NT2/D1 (cell line): ENCODE data around the gene MYLK.
A peak's percentile ranks its signal among the peaks of the same experiment; 100 is the strongest.

ENCODE experiments used
- DNase-seq: peaks from one replicate; pipeline ENCODE4 v3.0.0-alpha.2; 2011; ENCODE audit warnings: low read depth, low spot score
- H3K27me3 ChIP-seq: 2 replicates; pipeline ENCODE4 v1.6.0; 2011; ENCODE audit warnings: mild to moderate bottlenecking; ENCODE audit not compliant: insufficient read length, insufficient read depth
- H3K36me3 ChIP-seq: 2 replicates; pipeline ENCODE4 v1.6.1; 2011; ENCODE audit warnings: mild to moderate bottlenecking, low read length, mixed read lengths; ENCODE audit not compliant: insufficient read depth, insufficient read length
- H3K4me1 ChIP-seq: 2 replicates; pipeline ENCODE4 v1.5.1; 2011; ENCODE audit not compliant: insufficient read depth, insufficient read length
- H3K4me3 ChIP-seq: 2 replicates; pipeline ENCODE4 v1.5.1; 2011; ENCODE audit warnings: low read depth; ENCODE audit not compliant: insufficient read length
- H3K9ac ChIP-seq: 2 replicates; pipeline ENCODE4 v1.6.0; 2011; ENCODE audit warnings: low read depth; ENCODE audit not compliant: insufficient read length
- H3K9me3 ChIP-seq: 2 replicates; pipeline ENCODE4 v1.5.1; 2011; ENCODE audit warnings: mild to moderate bottlenecking, low read length; ENCODE audit not compliant: insufficient read depth
- SUZ12 ChIP-seq: IDR thresholded peaks from 2 replicates; pipeline ENCODE4 v1.6.1; 2011; ENCODE audit not compliant: insufficient read length, insufficient read depth; ENCODE audit errors: extremely low read depth
- YY1 ChIP-seq: IDR thresholded peaks from 2 replicates; pipeline ENCODE4 v1.6.1; 2011; ENCODE audit not compliant: insufficient read length, insufficient read depth
- ZNF274 ChIP-seq: IDR thresholded peaks from 2 replicates; pipeline ENCODE4 v1.6.1; 2011; ENCODE audit warnings: mild to moderate bottlenecking, low read depth, low read length

MYLK gene

GRCh38 chr3:123883701-123884202 lies 380 bp downstream of the MYLK start:
- H3K27me3 ChIP-seq, result peaks cover 11% of the 10 kb centered on the region
- no peak for TF ChIP-seq YY1
- TF ChIP-seq SUZ12, result no peak
- no peak for TF ChIP-seq ZNF274
- DNase-seq, result no peak
- peak overlapping the region; percentile 66 for H3K4me3 ChIP-seq
- no peaks in the 10 kb centered on the region for H3K36me3 ChIP-seq
- peak overlapping the region; percentile 83 for H3K9ac ChIP-seq
- no peaks in the 10 kb centered on the region for H3K4me1 ChIP-seq
- peaks cover 15% of the 10 kb centered on the region for H3K9me3 ChIP-seq

- peak overlapping the region; percentile 66 for H3K4me3 ChIP-seq
- H3K27me3 ChIP-seq, result peaks cover 11% of the 10 kb centered on the region
- peaks cover 10% of the 10 kb centered on the region; the same call in 1 of the 2 replicates for H3K9me3 ChIP-seq
- no peak for DNase-seq
- TF ChIP-seq YY1 (no peak), ZNF274 (no peak), SUZ12 (no peak)
- peak overlapping the region; percentile 83 for H3K9ac ChIP-seq
- H3K36me3 ChIP-seq, result no peaks in the 10 kb centered on the region
- H3K4me1 ChIP-seq, result no peaks in the 10 kb centered on the region
Observed at GRCh38 chr3:123883111-123883510, 1.0 kb downstream of the MYLK start.

GRCh38 chr3:123881771-123882170 lies 2.4 kb downstream of the MYLK start:
- H3K4me3 ChIP-seq, result no peak overlapping the region
- peaks cover 11% of the 10 kb centered on the region for H3K27me3 ChIP-seq
- no peaks in the 10 kb centered on the region for H3K9me3 ChIP-seq
- no peak for DNase-seq
- TF ChIP-seq ZNF274 (no peak), YY1 (no peak), SUZ12 (no peak)
- no peaks in the 10 kb centered on the region for H3K4me1 ChIP-seq
- no peak overlapping the region for H3K9ac ChIP-seq
- no peaks in the 10 kb centered on the region for H3K36me3 ChIP-seq

GRCh38 chr3:123880998-123881561 lies 3.1 kb downstream of the MYLK start:
- no peaks in the 10 kb centered on the region for H3K4me1 ChIP-seq
- TF ChIP-seq SUZ12, result no peak
- no peak for TF ChIP-seq ZNF274
- TF ChIP-seq YY1, result no peak
- H3K27me3 ChIP-seq, result peaks cover 11% of the 10 kb centered on the region
- H3K9me3 ChIP-seq, result no peaks in the 10 kb centered on the region
- no peaks in the 10 kb centered on the region for H3K36me3 ChIP-seq
- H3K4me3 ChIP-seq, result no peak overlapping the region
- H3K9ac ChIP-seq, result no peak overlapping the region
- DNase-seq, result no peak

GRCh38 chr3:123878807-123879206 lies 5.3 kb downstream of the MYLK start:
- TF ChIP-seq ZNF274, result no peak
- TF ChIP-seq YY1, result no peak
- TF ChIP-seq SUZ12, result no peak
- Histone ChIP-seq H3K9me3 (no peaks in the 10 kb centered on the region), H3K27me3 (peaks cover 8% of the 10 kb centered on the region), H3K9ac (no peak overlapping the region), H3K4me1 (no peaks in the 10 kb centered on the region), H3K4me3 (no peak overlapping the region), H3K36me3 (no peaks in the 10 kb centered on the region)
- DNase-seq, result no peak

- Histone ChIP-seq H3K9ac (no peak overlapping the region), H3K4me1 (no peaks in the 10 kb centered on the region), H3K36me3 (no peaks in the 10 kb centered on the region), H3K9me3 (no peaks in the 10 kb centered on the region), H3K27me3 (peaks cover under 1% of the 10 kb centered on the region), H3K4me3 (no peak overlapping the region)
- TF ChIP-seq ZNF274 (no peak), SUZ12 (no peak), YY1 (no peak)
- DNase-seq, result no peak
Observed at GRCh38 chr3:123877965-123878364, 6.2 kb downstream of the MYLK start.

- TF ChIP-seq SUZ12 (no peak), YY1 (no peak), ZNF274 (no peak)
- Histone ChIP-seq H3K9ac (no peak overlapping the region), H3K36me3 (no peaks in the 10 kb centered on the region), H3K9me3 (peaks cover 4% of the 10 kb centered on the region; the same call in 1 of the 2 replicates), H3K27me3 (no peaks in the 10 kb centered on the region), H3K4me1 (no peaks in the 10 kb centered on the region), H3K4me3 (no peak overlapping the region)
- no peak for DNase-seq
Observed at GRCh38 chr3:123877466-123877865, 6.7 kb downstream of the MYLK start.
